GM21786 (cell line): ENCODE data around the gene TOP1.
"Not testable (repeated sequence)": the region's sequence is repeated elsewhere in the genome, so short reads cannot be mapped to it uniquely, and the experiment has no call there.

Source experiments
- ATAC-seq: cut with Tn5 transposase; IDR thresholded peaks from one replicate; pipeline ENCODE4 v1.9.1; 2021; ENCODE audit not compliant: unreplicated experiment

TOP1 gene

DNA sequence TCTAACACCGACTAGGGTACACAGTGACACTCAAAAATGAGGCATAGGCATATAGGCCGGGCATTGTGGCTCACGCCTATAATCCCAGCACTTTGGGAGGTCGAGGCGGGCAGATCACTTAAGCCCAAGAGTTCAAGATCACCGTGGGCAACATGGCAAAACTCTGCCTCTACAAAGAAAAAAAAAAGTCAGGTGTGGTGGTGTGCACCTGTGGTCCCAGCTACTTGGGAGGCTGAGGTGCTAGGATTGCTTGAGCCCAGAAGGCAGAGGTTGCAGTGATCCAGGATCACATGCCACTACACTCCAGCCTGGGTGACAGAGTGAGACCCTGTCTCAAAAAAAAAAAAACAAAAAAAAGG, 24.7 kb upstream of the TOP1 start:
- ATAC-seq = not testable (repeated sequence)

DNA sequence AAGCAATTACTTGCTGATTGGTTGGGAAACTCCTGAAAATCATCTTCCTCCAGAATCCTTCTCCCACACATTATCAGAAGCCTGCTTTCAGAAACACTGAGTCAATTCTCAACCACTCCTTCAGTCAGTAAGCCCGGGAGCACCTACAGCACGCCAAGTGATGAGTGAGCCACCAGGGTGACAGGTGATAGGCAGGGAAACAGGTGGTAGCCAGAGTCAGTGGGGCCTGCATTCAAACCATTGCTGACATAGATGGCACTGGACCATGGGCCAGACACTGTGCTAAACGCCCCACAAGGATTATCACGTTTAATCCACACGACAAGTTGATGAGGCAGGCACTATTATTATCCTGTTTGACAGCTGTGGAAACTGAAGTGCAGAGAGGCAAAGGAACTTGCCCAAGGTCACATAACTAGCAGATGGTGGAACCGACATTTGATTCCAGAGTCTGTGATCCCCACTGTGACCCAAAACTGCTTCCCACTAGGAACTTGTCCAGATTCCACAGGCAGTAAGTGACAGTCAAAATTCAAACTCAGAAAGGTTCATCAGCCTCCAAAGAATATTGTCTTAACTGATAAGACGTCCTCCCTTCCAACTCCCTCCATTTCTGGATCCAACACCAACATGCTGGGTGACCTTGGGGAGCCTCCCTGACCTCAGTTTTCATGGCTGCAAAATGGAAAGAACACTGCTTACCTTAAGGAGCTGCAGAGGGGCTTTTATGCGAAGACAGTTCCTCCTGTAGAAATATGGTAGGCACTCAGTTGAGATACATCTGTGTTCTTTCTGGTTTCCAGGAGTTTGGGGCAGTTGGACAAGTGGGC, 23.9 kb upstream of the TOP1 start:
- ATAC-seq = no peak

DNA sequence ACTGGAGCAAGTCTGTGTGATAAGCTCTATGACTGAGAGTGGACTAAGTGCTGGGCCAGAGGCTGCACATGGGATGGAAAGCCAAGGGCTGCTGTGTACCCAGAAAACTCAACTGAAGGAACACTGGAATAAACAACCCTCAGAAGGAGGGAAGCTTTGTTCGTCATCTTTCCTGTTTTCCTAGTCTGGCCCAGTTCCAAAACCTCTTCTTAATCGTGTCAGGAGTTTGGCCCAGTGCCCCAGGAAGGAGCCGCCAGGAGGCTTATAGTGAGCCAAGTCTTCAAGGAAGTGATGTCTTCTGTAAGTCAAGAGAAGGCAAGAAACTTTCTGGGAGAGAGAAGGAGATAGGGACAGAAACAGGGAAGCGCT, 23.3 kb upstream of the TOP1 start:
- ATAC-seq = no peak

DNA sequence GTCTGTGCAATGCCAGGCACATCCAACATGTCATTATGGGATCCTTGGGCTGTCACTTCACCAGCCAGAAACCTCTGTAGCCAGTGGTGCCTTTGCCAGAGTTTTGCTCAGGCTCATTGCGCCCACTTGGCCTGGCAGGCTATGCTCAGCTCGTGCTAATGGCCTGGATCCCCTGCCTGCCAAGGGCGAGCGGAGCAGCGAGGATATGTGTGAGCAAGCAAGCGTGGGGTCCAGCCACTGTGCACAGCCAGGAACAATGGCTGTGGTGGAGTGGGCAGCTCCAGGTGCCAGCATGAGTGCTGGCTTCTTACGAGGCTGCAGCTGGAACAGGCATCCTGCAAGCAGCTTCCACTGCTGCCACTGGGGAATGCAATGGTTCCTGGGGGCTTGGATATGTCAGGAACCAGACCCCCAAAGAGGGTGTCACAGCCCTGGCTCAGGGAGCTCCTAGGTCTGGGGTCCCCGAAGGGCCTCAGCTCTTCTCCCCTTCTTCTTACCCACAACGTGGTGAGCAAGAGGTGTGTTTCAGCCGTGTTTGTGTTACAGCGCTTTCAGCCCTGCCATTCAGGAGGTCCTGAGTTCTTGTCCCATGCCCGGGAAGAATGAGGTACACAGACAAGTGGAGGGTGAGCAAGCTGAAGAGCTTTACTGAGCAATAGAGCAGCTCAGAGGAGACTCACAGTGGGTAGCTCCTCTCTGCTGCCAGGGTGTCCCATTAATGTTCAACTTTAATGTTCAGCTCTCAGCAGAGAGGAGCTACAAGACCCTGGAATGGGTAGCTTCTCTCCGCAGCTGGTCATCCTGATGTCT, 22.3 kb upstream of the TOP1 start:
- no peak for ATAC-seq

DNA sequence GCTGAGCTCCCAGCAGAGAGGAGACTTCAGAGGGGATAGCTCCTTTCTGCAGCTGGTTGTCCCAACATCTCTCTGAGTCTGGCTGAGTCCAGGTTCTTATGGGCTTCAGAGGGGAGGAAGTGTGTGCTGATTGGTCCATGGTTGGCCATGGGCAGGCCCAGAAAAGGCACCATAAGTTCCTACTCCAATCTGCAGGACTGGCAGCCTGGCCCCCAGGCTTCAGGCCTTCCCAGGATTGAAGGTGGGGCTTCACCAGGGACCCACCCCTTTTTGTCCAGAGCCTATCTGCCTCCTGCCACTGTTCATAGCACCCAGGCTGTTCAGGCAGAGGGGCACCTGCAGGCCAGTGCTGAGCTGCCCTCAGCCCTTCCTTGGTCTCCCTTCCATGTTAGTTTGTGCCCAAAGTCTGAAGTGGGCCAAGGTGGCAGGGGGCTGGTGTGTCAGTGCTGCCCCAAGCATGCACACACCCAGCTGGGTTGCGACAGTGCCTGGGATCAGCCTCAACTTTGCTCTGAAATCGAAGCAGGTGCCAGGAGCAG, 21.6 kb upstream of the TOP1 start:
- ATAC-seq = no peak

DNA sequence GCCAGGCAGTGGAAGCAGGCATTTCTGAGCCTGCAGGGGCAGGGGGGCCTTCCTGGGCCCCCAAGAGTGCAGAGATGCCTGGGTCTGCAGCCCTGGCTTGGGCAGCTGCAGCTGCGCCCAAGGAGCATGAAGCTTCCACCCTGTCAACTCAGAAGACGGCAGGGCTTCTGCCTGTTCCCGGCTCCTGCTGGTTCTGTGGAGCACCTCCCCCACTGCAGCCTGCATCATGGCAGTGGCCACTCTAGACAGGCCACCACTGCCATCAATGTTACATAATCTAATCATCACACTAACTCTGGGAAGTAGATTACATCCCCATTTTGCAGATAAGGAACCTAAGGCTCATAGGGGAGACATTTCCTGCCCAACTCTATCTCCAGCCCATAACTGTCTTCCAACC, 21.1 kb upstream of the TOP1 start:
- ATAC-seq = no peak

DNA sequence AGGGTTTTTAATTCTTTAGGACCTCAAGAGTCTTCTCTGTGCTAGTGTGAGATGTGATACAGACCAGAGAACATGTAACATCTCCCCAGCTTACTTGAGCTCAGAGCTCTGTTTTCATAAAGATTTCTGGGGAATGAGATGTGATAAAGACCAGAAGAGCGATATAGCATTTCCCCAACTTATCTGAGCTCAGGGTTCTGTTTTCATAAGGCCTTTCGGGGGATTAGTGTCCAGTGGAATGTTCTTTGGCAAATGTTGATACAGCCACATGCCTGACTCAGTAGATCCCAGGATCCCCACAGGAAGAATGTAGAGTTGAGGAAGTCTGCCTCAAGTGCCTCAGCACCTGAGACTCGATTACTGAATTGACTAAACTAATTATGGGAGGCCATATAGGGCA, 18.7 kb upstream of the TOP1 start:
- no peak for ATAC-seq

DNA sequence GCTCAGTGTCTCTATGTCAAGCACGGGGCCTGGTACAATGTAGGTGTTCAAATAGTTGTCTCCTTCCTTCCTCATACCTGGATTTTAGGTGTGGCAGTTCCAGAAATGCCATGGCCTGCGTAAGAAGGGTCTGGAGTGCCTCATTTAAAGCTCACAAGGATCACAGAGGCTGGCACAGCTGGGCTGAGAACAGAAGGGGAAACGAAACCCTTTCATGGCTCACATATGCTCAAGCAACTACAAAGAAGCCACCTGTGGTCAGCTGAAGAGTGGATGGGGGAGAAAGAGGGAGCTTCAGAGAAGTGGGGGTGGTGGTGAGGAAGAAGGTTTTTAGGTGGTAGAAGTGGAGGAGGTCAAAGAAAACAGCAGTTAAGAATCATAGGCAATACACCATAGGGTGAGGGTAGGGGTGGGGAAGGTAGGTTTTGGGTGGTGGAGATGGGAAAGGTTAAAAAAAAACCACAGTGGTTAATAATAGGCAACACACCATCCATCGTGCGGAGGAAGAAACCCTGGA, 17.0 kb upstream of the TOP1 start:
- peak; percentile 92 for ATAC-seq

DNA sequence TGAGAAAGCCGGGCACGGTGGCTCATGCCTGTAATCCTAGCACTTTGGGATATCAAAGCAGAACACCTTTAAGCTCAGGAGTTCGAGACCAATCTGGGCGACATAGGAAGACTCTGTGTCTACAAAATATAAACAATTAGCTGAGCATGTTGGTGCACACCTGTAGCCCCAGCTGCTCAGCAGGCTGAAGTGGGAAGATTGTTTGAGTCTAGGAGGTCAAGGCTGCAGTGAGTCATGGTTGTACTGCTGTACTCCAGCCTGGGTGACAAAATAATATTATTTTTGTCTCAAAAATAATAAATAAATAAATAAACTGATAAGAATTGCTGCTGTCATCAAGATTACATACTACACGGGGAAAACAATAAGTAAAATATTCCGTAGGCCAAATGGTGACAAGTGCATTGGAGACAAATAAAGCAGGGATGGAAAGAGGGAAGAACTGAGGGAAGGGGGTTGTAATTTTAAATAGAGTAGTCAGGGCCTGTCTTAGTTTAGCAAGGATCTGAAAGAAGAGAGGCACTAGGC, 14.0 kb upstream of the TOP1 start:
- no peak for ATAC-seq

DNA sequence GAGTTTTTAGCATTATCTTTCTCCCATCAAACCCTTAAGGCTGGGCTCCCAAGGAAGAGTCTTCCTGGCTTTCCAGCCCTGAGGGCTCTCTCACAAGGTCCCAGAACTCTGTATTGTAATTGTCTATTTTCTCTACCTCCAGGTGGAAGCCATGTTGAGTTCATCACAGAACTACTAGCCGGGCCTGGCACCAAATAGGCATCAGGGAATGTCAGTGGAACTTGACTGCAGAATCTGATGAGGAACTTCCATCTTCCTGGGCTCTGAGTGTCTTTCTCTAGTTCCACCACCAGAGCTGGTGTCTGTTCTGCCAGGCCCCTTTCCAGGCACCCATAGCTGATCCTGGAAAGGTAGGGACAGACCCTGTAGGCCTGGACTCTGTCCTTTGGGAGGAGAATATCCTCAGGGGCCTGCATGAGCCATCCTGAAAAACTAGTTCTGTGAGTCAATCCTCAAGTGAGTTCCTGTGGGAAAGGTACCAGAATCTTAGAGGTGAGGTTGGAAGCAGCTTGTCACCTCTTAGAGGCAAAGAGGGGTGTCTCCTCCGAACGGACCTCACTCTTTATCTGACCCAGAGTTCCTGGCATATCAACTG, 11.1 kb upstream of the TOP1 start:
- no peak for ATAC-seq

DNA sequence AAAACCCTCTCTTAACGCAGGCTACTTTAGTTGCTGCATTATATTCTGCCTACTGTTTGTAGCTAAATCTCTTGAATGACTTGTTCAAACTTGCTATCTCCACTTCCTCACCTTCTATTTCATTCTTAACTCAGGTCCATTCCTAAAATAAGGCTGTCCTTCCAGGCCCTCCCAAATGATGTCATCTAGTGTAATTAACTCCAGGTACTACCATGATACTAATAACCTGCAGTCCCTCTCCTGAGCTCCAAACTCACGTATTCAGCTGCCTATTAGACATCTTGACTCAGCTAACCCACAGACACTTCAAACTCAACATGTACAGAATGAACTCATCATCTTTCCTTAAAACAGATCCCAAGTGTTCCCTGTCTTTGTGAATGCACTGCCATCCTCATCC, 10.5 kb upstream of the TOP1 start:
- ATAC-seq = no peak

DNA sequence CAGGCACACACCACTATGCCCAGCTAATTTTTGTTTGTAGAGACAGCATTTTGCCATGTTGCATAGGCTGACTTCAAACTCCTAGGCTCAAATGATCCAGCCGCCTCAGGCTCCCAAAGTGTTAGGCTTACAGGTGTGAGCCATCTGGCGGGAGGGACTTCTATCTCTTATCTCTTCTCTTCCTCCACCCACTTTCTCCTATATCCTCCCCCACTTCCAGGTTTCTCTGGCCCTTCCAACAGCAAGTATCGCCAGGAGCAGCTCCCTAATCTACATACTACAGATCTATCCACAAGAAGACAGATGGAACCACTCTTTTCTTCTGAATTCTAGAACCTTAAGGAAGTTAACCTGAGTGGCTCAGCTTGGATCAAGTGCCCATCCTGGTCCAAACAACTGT, 5.1 kb upstream of the TOP1 start:
- no peak for ATAC-seq

DNA sequence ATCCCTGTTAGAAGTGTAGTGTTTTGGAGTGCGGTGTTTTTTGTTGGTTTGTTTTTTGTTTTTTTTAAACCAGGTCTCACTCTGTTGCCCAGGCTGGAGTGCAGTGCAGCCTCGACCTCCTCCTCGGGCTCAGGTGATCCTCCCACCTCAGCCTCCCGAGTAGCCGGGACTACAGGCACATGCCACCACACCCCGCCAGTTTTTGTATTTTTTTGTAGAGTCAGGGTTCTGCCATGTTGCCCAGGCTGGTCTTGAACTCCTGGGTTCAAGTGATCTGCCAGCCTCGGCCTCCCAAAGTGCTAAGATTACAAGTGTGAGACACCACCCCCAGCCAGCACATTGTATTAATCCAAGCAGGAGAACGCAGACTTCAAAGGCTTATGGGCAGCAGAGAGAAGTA, 1.3 kb upstream of the TOP1 start:
- ATAC-seq = no peak

DNA sequence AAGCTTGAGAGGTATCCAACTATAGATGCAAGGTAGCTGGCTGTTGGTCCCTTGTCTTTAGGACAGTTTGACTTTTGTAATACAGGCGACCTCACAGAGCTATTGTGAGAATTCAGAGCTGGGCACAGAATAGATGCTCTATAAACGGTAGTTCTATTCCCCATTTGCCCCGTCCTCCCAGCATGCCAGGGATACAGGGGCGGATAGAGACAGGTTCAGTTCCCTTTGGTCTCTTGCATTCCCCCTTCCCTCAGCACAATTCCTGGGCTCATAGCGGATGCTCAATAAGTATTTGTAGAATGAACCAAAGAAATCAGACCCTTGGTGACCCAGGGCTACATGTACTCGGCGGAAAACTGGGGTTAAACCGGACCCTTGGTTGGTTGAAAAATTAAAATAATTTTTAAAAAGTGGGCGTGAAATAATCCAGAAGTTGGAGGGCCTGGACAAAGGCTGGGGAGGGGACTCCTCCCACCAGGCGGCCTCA, 707 bp upstream of the TOP1 start:
- no peak for ATAC-seq

DNA sequence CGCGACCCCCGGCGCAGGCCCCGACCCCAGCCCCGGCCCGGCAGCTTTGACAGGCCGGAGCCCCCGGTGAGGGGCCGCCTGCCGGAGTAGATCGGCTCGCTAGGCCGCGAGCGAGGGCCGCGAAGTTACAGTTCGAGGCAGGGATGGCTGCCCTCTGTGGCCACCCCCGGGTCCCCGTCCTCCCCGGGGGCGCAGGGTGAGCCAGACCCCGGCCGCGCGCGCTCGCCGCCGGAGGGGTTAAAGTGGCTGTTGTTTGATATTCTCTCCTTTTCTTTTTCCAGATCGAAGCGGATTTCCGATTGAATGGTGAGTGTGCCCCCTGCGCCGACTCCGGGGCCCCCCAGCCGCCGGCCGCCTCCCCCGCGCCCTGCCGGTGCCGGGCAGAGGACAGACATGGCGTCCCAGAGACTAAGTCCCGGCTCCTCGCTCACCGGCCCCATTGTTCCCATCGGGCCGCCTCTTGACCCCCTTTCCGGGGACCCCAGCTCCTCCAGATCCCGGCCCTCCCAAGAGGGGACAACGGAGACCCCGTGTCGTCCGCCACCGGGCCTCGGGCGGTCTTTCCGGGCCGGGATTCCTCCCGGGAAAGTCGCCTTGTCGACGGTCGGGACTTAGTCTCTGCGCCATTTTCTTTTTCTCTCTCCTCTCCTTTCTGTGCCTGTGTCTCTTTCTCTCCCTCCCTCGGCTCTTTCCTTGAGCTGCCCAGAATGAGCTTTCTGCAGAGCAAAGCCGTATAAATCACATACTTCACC, 704 bp downstream of the TOP1 start:
- peak; percentile 24 for ATAC-seq

DNA sequence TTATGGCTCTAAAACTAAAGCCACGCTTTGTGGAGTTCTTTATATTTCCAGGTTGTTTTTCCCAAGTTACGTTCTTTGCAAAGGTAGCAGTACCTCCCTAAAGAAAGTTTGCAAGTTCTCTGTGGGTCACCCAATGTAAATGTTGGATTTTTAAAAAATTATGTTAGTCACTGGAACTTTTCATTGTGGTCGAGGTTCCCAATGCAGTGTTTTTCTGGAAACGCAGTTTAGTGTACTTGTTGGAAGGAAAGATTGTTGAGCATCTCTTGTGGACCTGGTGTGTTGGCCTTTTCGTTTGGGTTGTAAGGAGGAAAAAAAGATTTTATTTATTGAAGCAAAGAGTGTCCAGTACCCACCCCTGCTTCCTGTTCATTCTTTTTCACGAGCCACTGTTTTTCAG, 1.4 kb downstream of the TOP1 start:
- no peak for ATAC-seq

DNA sequence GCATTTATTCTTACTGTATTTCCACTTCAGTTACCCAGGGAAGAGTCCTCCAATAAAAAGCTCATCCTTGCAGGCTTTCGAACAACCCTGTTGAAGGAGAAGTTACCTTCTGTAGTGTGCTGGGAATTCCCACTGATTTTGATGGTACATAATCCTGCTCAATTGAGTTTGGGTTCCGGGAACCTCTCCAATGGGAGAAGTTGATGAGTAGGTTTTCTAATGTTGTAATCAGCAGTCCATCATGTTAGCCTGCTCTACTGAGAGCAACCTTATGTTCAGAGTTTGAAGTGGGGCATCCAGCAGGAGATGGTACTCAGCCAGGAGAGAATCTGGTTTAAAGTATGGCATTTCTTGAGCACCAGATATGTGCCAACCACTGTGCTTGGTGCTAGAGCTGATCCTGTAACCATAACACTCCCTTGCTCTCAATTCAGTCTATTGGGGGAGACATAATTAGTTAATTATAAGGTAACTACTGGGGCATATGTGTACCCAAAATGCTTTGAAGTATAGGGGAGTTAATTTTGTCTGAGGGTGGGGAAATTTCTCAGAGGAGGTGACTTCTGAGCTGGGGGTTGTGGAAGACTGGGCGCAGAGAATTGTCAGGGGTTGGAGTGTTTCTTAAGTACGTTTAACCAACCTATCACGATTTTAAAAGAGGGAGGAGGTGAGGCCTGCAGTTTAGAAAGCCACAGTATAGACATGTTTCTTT, 2.1 kb downstream of the TOP1 start:
- no peak for ATAC-seq

DNA sequence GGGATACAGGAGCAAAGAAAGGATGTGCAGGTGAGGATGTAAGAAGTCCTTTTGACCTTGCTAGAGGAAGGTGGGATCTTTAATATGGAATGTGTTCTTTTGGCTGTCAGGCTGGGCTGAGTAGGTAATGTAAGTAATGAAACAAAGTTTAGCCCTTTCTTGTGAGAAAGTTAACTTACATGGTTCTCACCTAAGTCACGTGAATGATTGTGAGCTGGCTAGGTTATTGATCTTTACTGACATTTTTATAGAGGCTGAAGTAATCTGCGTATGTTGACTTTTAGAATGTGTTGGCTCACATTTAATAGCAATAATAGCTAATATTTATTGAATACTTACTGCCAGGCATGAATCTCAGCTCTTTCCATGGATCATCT, 2.6 kb downstream of the TOP1 start:
- no peak for ATAC-seq

DNA sequence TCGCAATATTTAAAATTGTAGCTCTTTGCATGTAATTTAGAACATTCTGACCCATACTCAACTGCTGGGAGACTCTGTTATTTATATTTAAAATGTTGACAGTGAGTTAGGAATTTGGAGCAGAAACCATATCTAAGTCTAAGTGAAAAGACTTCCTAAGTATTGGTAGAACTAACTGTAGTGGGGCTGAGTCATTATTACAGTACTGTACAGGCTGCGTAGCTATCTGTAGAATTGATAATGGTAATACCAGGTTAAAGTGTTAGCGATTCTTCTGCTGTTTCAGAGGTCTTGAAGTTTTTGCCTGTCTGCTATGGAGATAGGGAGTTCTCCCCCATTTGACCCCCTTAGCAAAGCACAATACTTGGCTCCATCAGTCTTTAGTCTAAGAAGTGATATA, 3.6 kb downstream of the TOP1 start:
- no peak for ATAC-seq

DNA sequence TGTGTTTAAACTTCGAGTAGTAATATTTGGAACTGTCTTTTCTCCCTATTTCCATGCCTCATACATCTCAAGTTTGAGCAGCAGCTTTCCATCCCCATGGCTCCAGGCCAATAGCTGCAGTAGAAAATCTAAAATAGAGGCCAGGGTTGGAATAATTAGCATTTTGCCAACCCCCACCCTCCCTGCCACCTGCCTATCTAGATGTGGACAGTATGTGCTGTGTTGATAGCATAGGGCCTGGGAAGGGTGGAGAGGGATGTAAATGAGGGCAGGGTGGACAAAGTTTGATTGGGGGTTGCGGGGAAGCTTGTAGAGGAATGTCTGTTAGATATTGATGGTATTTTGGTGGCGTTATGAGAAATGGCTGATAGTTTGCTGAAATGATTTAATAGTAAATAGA, 5.6 kb downstream of the TOP1 start:
- no peak for ATAC-seq
